Smooth muscle cell of bladder (primary cell): ENCODE results near the gene DCX. TPM values are rescaled to one million over a fixed set of nuclear protein-coding genes. Genes with fewer than 3 reads are reported as not detected.

ENCODE experiments used
- total RNA-seq: library from RNA; depleted of rRNA; stranded (reverse); fragments of >200 nt; gene quantifications from 2 replicates; pipeline ENCODE4 v1.2.3, GENCODE V29; 2014

The DCX gene
- not detected in 2 replicates for total RNA-seq

GRCh38 chrX:111411983-111412382, at the start of gene DCX:
Gene DCX (minus strand): TSS chrX:111412192. CDS start chrX:111410398, 1,794 bp downstream.

GRCh38 chrX:111270339-111270738, 141.7 kb downstream of the DCX start, which contains the start of gene CAPN6:
Gene CAPN6 (minus strand): TSS chrX:111270483. CDS start chrX:111263936, 6,547 bp downstream.

Other genes with a start within 250 kb of the DCX start
- not detected in 2 replicates for gene CAPN6, start 141.7 kb downstream of the DCX start, total RNA-seq
- gene SERTM2, start 99.5 kb upstream of the DCX start, total RNA-seq, result 2.1 and 2.3 TPM in 2 replicates